ENCODE data around the gene SND1.

- no peak for TF ChIP-seq EZH2phosphoT487 (conservative IDR thresholded peaks at IDR 0.05; ENCODE audit: low read length)
- no peak for TF ChIP-seq CTCF (IDR thresholded peaks at IDR 0.05; ENCODE audit: insufficient read depth, low read length, poor library complexity, severe bottlenecking)
These were observed 356.8 kb downstream of the SND1 start for GRCh38 chr7:128008744-128009143.

All from SU-DHL-6 (cell line).